ENCODE results near the gene RAD9A.

Gene RAD9A

DNA sequence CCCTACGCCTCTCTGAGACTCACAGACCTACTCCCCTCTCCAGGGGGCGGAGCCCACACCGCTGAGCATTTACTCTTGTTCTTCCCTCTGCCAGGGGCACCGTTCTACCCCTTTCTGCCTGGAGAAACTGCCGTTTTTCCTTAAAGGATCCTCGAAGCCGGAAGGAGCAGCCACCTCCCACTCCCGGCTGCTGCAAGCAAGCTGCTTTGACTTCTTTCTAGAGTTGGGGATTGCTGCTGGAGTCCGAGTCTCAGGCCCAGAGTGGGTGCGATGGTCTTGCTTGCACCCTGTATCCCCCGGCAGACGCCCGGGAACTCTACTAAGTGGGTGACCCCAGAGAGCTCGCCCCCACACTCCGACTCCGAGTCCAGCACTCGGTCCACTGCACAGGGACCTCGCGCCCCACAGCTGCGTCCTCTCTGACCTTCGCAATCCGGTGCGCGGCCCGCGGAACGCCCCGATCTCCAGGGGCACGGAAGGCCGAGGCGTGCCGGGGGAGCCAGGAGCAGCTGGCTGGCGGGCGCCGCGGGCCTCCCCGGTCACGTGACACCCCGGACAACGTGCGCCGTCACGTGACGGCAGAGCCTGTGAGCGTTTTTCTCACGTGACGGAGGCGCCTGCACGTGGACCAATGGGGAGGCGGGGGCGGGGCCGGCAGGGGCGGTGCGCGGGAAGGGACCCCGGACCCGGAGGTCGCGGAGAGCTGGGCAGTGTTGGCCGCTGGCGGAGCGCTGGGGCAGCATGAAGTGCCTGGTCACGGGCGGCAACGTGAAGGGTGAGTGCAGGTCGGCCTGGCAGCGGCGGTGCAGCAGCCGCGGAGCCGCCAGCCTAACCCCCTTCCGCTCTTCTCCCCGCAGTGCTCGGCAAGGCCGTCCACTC, at the start of gene RAD9A:
RAD9A (plus strand) TSS at position 683 of the 879 bp plus-strand sequence; CDS start at position 742, 59 bp downstream.
- DNase-seq: peak; percentile 98

DNA sequence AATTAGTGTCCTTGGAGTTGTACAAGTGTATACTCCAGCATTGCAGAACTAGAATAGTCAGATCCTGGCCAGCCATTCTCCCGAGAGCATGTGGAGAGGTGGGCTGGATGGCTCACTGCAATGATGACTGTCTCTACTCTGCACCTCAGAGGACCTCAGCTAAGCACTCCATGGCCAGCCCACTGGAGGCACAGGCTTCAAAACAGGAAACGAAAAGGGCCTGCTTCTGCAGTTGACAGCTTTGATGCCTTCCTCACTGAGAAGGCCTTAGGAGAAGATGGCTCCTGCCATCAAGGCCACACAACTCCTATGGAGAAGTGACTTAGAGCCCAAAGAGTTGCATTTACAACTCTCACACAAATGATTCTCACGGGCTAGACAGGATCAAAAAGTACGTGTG, 47.5 kb upstream of the RAD9A start:
- DNase-seq: no peak

DNA sequence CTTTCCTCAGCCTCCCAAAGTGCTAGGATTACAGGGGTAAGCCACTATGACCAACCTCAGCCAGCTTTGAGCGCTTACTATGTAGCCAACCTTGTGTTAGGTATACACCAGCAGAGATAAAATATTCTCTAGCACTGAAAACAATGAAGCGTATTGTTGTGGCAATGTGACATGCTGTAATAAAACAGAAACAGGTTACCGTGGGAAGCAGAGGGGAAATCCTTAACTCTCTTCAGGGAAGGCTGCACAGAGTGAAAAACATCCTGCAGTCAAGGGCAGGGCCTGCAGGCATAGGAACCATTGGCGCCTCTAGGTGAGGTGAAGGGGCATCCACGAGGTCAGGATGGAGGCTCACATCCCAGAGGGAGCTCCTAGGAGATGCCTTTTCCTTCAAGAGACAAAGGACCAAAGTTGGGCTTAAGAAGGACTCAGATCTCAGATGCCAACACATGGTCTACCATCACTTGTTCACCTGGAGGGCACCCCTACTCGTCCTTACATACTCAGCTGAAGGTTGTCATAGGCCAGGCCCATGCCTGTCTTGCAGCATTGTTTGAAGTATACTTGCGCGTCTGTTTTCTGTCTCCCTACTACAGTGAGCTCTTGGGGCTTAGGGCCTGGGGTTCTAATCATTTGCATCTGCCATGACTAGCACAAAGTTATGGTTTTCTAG, 46.4 kb upstream of the RAD9A start:
- no peak for DNase-seq

DNA sequence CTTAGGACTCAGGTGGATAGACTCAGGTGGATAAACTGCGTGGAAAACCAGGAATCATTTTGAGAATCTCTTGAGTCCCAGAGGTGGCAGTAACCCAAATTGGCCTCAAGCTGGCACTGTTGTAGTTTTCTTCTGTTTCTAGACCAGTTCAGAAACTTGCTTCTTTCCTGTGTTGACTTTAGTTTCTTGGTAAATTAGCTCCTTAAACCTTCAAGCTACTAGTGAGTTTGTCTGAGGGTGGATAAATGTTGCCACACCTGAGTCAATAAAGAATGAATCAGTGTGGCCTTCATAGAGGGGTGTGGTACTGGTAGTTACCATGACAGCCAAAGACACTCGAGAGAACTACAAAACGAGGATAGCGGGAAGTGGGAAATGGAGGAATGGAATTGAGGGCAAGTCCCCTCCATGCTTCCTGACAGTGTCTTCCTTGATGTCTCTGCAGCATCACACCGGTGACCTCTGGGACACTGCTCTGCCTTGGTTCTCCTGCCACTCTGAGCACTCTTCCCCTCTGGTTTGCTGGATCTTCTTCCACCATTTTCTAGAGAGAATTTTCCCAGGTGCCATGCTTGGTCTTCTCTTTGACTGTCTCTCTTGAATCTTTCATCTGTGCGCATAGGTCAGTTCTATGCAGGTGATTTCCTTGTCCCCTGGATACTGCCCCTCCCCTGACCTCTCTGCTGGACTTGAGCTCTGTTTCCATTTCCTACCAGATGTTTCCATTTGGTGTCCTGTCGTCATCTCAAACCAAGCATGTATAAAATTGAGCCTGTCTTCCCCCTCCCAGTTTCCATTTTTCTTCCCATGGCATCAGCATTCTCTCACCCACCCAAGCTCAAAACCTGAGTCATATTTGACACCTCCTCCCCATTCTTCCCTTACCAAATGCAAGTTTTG, 45.6 kb upstream of the RAD9A start:
- DNase-seq: peak; percentile 47

- no peak for DNase-seq
Measured at GRCh38 chr11:67347964-67348749, 43.6 kb upstream of the RAD9A start.

DNA sequence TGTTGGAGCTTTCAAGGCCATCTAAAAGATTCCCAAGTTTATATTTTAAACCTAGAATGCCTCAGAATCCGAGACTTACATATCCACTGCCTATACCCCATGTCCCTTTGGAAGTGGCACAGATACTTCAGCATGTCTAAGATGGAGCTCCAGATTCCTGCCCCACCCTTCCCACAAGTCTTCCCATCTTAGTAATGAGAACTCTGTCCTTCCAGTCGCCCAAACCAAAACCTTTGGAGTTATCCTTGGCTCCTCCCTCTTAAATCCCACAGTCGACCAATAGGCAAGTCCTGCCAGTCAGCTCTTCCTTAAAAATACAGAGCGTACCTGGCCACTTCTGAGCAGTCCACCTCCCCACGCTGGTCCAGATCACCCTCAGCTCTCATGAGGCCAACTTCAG, 42.8 kb upstream of the RAD9A start:
- DNase-seq: no peak

GRCh38 chr11:67349457-67349856, 42.3 kb upstream of the RAD9A start:
- DNase-seq: no peak

DNA sequence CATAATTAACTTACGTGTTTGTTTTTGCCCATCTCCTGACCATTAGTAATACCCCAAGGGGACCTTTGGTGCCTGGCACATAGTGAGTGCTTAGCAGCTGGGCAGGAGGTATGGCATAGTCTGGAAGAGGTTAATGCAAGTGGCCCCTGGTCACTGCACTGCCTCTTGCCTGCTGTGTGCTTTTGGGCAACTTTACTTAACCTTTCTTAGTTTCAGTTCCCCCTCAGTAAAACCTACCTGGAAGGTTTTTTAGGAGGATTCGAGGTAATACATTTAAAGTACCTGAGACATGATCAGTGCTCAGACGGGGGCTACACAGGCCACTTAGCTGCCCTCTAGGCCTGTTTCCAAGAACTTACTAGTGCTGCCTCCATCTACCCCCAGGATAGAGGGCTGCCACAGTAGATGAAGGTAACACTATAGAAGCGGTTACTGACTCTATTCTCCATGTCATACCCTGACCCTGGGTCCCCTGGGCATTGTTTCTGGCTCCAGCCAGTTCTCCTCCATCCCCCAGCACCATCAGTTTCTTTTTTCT, 41.8 kb upstream of the RAD9A start:
- DNase-seq: no peak

DNA sequence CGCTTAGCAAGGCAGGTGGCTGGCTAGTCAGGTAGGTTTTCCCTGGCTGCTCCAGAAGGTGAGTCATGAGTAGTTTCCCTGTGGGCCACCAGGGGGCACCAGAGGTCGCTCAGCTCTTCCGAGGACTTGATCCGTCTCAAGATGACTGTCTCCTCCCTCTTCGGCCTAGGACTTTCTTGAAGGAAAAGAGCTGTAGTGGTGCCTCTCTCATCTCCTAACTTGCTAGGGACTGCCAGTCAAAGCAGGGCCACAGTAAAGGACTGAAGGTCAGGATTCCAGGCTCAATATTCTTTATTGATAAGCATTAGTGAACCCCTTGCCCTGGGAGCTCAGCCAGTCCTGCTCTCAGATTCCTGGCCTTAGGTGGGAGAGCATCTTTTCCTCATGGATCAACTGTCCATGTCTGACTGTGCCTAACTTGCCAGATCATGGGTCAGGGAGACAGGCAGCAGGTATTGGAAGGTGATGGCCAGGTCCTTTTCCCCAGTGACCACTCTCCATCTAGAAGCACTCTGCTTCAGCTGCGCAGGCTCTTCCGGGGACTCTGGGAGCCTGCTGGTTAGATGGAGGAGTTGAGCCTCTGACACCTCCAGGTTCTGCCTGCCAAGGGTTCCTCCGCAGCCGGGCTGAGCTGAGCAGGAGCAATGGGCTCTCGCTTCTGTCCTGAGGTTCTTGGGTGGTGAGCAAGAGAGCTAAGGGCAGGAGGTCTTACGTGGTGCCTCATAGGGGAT, 40.3 kb upstream of the RAD9A start:
- DNase-seq: peak; percentile 74

- peak; percentile 85 for DNase-seq
Measured at GRCh38 chr11:67352546-67353316, 39.1 kb upstream of the RAD9A start.

GRCh38 chr11:67353317-67354074, 38.3 kb upstream of the RAD9A start, which contains the start of gene POLD4:
Gene POLD4 (minus strand): TSS chr11:67353546. CDS start chr11:67353399, 147 bp downstream.
- DNase-seq: peak; percentile 97

DNA sequence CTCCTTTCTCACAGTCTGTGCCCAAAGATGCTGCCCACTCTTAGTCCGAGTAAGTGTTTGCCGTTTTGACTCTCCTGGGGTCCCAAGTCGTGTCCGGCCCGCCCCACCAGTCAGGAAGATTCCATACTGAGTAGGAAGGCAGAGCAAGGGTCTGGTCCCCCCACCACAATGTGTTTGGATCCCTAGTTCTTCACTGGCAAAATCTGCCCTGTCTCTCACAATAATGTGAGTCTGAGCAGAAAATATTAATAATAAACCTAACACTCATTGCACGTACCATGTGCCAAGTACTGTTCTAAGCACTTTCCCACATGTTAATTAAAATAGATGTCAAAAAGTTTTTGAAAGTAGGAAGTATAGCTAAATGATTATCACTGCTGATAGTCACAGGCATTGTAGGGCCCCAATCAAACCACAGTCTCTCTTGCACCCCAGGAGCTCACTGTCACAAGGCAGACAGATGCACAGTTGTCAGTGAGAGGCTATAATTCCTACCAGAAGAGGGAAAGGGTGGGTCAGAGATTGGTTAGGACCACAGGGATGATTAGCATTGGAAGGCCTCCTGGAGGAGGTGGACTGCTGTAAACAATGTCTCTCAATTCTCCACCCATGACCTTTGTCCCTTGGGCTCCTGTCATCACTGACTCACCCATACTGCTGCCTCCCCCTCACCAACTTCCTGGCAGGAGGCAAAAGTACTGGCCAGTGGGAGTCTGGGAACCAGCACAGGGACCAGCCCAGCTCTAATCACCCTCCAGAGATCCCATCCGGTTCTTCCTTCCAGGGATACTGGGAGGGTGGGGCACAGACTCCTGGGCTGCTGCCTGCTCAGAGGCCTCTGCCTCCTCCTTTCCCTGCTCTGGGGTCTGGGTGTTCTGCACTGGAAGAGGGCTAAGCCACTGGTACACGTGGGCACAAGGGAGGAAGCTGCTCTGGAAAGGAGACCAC, 37.4 kb upstream of the RAD9A start:
- DNase-seq: no peak

- DNase-seq: no peak
Measured at GRCh38 chr11:67355023-67355793, 36.6 kb upstream of the RAD9A start.

DNA sequence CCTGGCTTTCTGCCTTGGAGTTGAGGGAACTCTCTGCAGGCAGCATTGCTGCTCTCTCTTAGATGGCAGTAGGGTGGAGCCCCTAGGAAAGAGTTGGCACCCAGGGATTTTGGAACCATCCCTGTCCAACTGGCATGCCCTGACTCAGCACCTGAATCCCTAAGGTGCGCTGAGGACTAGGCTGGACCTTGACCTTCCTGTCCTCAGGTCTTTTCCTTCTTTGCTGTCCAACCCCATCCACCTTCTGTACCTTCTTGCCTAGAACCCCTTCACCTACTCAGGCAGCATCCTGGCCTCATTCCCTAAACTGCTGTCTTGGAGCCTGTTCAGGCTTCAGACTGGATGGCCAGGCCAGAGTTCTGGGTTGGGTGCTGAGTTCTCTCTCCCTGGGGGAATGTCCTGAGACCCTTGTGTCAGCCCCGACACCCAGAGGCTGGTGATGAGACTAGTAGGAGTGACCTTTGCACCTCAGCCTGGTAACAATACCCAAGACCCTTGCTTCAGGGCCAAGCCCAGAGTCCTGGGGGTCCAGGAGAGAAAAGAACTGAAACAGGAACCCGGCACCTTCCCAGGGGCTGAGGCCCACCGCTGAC, 35.9 kb upstream of the RAD9A start:
- DNase-seq: no peak

DNA sequence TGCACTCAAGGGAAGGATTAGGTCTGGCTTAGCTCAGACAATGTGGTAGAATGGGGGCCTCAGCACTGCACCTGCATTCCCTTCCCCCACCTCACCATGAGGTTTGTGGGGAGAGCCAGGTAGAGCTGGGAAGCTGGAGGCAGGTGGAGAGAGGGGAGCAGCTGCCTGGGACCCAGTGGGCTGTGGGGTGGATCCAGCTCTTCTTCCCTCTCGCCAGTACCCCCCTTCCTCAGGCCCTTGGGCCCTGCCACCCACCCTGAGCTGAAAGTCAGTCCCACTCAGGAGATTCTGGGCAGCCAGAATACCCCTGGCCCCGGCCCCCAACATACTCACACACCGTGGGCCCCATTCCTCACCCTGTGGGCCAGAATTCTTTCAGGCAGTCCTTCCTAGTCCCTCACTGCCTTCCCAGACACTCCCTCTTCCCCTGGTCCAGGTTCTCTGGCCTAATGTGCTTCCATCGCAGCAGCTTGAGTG, 35.4 kb upstream of the RAD9A start:
- DNase-seq: no peak

DNA sequence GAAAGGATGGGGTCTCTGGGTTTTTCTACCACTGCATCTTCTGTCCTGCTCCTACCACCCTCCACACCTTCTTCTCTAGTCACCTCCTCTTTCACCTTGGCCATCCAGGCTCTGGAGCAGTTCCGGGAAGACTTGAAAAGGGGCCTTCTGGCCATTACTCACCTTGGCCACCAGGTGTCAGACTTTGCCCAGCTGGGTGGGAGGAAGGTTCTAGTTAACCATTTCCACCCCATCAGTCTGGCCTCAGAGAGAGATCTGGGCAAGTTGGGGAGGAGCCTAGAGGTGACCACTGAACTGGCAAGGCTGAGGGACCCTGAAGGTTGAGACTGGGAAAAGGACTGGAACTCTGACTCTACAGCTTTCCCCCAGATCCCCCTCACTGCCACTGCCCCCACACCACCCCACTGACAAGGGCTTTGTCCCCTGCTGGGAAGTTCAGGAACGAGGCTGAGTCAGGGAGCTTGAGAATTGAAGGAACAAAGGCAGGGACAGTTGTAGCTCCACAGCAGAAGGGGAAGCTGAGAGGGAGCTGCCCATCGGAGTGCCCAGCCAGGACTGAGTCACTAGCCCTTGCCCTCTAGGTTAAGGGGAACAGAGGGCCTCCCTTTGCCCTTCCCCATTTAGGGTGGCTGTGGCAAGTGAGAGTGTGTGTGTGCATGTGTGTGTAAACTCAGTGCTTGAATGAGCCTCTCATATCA, 34.8 kb upstream of the RAD9A start:
- DNase-seq: peak; percentile 76

Measured in NCI-H146 (cell line).